HEK293 (cell line): ENCODE data around the gene NECAB3.

Experiments
- CTCF ChIA-PET: fragments of 350-600 bp; formaldehyde crosslinking; extraction: SDS; loops from one replicate; lab custom pipeline; 2021; ENCODE audit warnings: antibody characterized with exemption; lab: Yijun Ruan, JAX
- POLR2A ChIA-PET: fragments of 300-600 bp; formaldehyde crosslinking; extraction: SDS; loops from one replicate; lab custom pipeline; 2020; ENCODE audit warnings: antibody characterized with exemption, inconsistent platforms; lab: Yijun Ruan, JAX
- H3K27ac ChIP-seq: fragments of 200-500 bp; sonication (Bioruptor generic); 2 replicates; pipeline ENCODE4 v1.5.1; 2014; ENCODE audit warnings: low read depth, low read length, control low read depth, inconsistent platforms; ENCODE audit errors: extremely low read depth
- H3K36me3 ChIP-seq, 2 experiments: fragments of 200-500 bp in 1 of 2; sonication (Bioruptor generic) in 1 of 2; 1 replicate in 1 of 2; 2 replicates in 1 of 2; pipeline ENCODE4 v1.5.1; 2014 to 2017; ENCODE audit warnings: inconsistent platforms in 2 of 2, low read length in 2 of 2; ENCODE audit not compliant: control insufficient read depth in 2 of 2, insufficient read depth in 1 of 2
- H3K4me1 ChIP-seq: fragments of 200-500 bp; sonication (Bioruptor generic); 2 replicates; pipeline ENCODE4 v1.5.1; 2014; ENCODE audit warnings: mild to moderate bottlenecking, low read length, inconsistent platforms; ENCODE audit not compliant: control insufficient read depth, insufficient read depth
- H3K4me3 ChIP-seq: 2 replicates; pipeline ENCODE4 v1.5.1; 2011; ENCODE audit warnings: low read depth, mild to moderate bottlenecking, control low read depth, low read length, moderate library complexity
- H3K9me3 ChIP-seq: fragments of 200-500 bp; sonication (Bioruptor generic); 2 replicates; pipeline ENCODE4 v1.5.1; 2014; ENCODE audit warnings: low read depth, low read length, inconsistent platforms; ENCODE audit not compliant: control insufficient read depth, insufficient read depth
- ATF2 ChIP-seq: fragments of 450-650 bp; formaldehyde crosslinking; IDR thresholded peaks from 2 replicates; pipeline ENCODE4 v1.5.1; 2016; ENCODE audit warnings: missing biosample characterization, missing genetic modification characterization, low read depth
- SCRT2 ChIP-seq: fragments of 450-650 bp; formaldehyde crosslinking; IDR thresholded peaks from 2 replicates; pipeline ENCODE4 v1.5.1; 2016; ENCODE audit warnings: missing biosample characterization, missing genetic modification characterization
- SP2 ChIP-seq: fragments of 450-650 bp; formaldehyde crosslinking; IDR thresholded peaks from 2 replicates; pipeline ENCODE4 v1.5.1; 2016; ENCODE audit warnings: missing biosample characterization, missing genetic modification characterization
- ZNF138 ChIP-seq: fragments of 450-650 bp; formaldehyde crosslinking; IDR thresholded peaks from 2 replicates; pipeline ENCODE4 v1.5.1; 2016; ENCODE audit warnings: missing biosample characterization, missing genetic modification characterization, borderline replicate concordance
- ZNF24 ChIP-seq: fragments of 450-650 bp; formaldehyde crosslinking; IDR thresholded peaks from 2 replicates; pipeline ENCODE4 v1.5.1; 2016; ENCODE audit warnings: missing biosample characterization, missing genetic modification characterization
- ZNF324 ChIP-seq: fragments of 450-650 bp; formaldehyde crosslinking; IDR thresholded peaks from 2 replicates; pipeline ENCODE4 v1.5.1; 2016; ENCODE audit warnings: missing biosample characterization, missing genetic modification characterization
- ZNF354C ChIP-seq: fragments of 450-650 bp; formaldehyde crosslinking; IDR thresholded peaks from 2 replicates; pipeline ENCODE4 v1.5.1; 2016; ENCODE audit warnings: missing biosample characterization, missing genetic modification characterization, low read depth, borderline replicate concordance
- ZNF677 ChIP-seq: fragments of 450-650 bp; IDR thresholded peaks from 2 replicates; pipeline ENCODE4 v1.5.0; 2018; ENCODE audit warnings: missing biosample characterization, mild to moderate bottlenecking, missing genetic modification characterization, moderate library complexity
- ZNF747 ChIP-seq: fragments of 450-650 bp; formaldehyde crosslinking; IDR thresholded peaks from 2 replicates; pipeline ENCODE4 v1.5.1; 2016; ENCODE audit warnings: missing biosample characterization, missing genetic modification characterization

The NECAB3 gene

GRCh38 chr20:33680686-33681085 lies 6.5 kb upstream of the NECAB3 start:
- H3K36me3 ChIP-seq, result peaks cover 13 to 83% of the 10 kb centered on the region in 2 experiments; a peak in 2 of 3 replicates
- TF ChIP-seq ZNF354C (tag by site-specific recombination) (no peak), ATF2 (tag by site-specific recombination) (no peak), ZNF677 (no peak)
- TF ChIP-seq, all 188 proteins: peak for 0
- Histone ChIP-seq H3K9me3 (no peaks in the 10 kb centered on the region), H3K27ac (no peak overlapping the region), H3K4me3 (no peak overlapping the region), H3K4me1 (peaks cover 7% of the 10 kb centered on the region; the same call in 1 of the 2 replicates)
- ChIA-PET POLR2A (interaction anchor here (0.7 to 1.1 kb wide), 2 partner anchors 17 to 1196 kb away, joined by 3 read pairs; partner anchors contain the start of gene ACSS2), CTCF (interaction anchor here (0.6 kb wide), 1 partner anchor 233 kb away, joined by 3 read pairs; no protein-coding TSS in a partner anchor)

DNA sequence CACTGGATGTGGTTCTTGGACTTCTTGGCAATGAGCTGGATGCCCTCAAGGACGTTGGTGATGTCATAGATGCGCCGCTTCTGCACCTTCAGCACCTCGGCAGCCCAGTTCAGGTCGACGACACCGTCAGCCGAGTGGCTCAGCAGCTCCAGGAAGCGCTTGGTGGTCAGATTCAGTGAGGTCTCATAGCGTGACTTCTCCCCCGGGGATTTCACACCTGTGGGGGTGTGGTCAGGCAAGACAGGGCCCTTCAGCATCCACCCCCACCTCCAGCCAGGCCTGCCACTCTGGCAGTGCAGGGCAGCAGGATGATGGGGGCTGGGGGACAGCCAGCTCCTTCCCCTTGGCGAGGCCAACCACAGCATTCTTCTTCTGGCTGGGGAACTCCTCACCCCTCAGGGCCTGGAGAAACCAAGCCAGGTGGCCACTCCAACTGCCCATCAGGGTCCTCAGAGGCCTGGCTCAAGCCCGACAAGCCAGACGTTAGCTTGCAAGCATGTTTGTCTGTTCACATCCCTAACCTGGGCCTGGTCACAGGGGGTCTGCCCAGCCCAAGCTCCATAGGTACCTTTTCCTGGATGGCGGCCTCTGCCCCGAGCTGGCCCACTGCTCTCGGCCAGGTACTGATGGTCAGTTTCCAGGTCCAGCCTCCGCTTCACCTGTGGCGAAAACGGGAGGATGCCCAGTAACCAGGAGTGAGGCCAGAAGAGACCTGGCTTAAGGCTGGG lies 5.7 kb upstream of the NECAB3 start:
- Histone ChIP-seq H3K36me3 (peaks cover 13 to 78% of the 10 kb centered on the region in 2 experiments; a peak in 2 of 3 replicates), H3K9me3 (no peaks in the 10 kb centered on the region)
- CTCF ChIA-PET, result interaction anchor here (0.6 kb wide), 2 partner anchors 41 to 234 kb away, joined by 3 to 4 read pairs; no protein-coding TSS in a partner anchor
- peak; percentile 44; the same call in 1 of the 2 replicates for TF ChIP-seq ATF2 (tag by site-specific recombination)
- TF ChIP-seq ZNF747 (tag by site-specific recombination), result no peak
- TF ChIP-seq, all 188 proteins: peak for 1
- Histone ChIP-seq H3K4me3 (no peak overlapping the region), H3K4me1 (peaks cover 7% of the 10 kb centered on the region; the same call in 1 of the 2 replicates), H3K27ac (peak overlapping the region; percentile 34)
- POLR2A ChIA-PET, result interaction anchor here (0.6 to 1.2 kb wide), 2 partner anchors 18 to 53 kb away, joined by 3 to 4 read pairs; partner anchors contain the start of gene ZNF341

DNA sequence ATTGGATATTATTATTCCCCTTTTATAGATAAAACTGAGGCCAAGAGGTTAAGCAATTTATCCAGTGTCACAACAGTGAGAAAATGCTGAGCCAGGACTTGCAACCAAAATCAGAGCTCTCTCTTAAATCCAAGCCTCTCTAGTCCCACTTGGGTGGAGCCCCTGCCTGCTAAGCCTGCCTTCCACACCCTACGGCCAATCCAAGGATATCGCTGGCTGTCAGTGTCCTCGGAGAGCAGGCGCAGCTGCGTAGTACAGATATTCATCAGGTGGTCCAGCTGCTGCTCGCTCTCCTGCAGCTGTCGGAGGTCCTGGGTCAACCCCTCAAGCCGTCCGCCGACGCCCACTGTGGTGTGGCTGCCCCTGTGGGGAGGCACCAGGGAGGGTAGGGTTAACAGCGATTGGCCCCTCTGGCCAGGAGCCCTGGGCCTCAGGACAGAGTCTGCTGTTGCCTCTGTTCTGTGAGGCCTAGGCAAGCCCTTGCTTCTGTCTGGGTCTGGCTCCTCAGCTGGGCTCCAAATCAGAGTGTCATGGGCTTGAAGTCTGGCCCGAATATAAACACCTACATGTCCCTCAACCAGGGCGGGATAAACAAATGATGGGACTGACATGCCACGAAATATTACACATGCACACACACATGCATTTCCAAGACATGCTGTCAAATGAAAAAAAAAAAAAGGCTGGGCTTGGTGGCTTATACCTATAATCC lies 3.9 kb upstream of the NECAB3 start:
- TF ChIP-seq ZNF324 (tag by site-specific recombination) (no peak), SP2 (peak; percentile 16; the same call in 1 of the 2 replicates), SCRT2 (tag by site-specific recombination) (peak; percentile 67), ZNF138 (no peak), ZNF24 (no peak)
- Histone ChIP-seq H3K9me3 (no peaks in the 10 kb centered on the region), H3K27ac (no peak overlapping the region), H3K4me3 (no peak overlapping the region), H3K4me1 (peaks cover 4% of the 10 kb centered on the region; the same call in 1 of the 2 replicates), H3K36me3 (peaks cover 13 to 66% of the 10 kb centered on the region in 2 experiments; a peak in 2 of 3 replicates)
- ChIA-PET CTCF (interaction anchor here (1.4 kb wide), 1 partner anchor 10 kb away, joined by 6 read pairs; no protein-coding TSS in a partner anchor), POLR2A (no interaction called here)
